ENCODE data around the gene DAND5. TPM values are rescaled to one million over a fixed set of nuclear protein-coding genes. Genes with fewer than 3 reads are reported as not detected.
A peak's percentile ranks its signal among the peaks of the same experiment; 100 is the strongest.

DAND5 gene
- total RNA-seq, 2 experiments from 2014 or later, result not detected

DNA sequence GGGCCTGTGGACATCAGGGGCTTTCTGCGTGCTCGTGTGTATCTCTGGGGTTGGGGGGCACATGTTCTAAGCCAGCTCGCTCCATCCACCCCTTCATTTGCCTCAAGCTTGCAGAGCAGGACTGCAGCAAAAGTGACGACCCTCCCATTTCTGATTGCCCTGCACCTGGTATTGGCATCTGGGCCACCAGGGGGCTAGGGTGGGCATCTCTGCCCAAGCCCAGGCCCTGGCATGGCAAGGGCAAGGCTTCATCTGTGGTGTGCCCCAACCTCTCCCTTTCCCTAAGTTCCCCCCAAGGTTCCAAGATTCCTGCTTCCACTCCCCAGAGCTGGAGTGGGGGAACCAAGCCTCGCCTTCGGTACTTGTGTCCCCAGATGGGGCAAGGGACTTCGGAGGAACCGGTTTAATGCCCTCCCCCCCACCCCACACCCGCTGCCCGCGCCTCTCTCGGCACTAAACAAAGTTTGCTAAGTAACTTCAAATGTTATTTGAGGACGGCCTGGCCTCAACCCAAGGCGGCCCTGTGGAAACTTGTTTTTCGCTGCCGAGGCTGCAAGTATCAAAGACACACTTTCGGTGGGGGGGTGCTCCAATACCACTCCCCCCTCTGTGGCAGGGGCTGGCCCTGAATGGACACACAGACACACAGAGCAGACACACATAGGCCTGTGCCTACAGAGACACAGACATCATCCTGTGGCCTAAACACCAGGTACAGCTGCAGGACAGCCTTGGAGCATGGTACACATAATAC, 38.1 kb downstream of the DAND5 start:
- POLR2A ChIA-PET, result interaction anchor here (0.7 kb wide), 1 partner anchor 92 kb away, joined by 3 read pairs; no protein-coding TSS in a partner anchor
- Mint-ChIP-seq H3K4me3 (no peak overlapping the region), H3K27me3 (peaks cover 25% of the 10 kb centered on the region), H3K9me3 (no peaks in the 10 kb centered on the region), H3K27ac (no peak overlapping the region), H3K4me1 (ENCODE audit: low read depth) (peaks cover 4% of the 10 kb centered on the region), H3K36me3 (ENCODE audit: low read depth) (no peaks in the 10 kb centered on the region)
- no peak for DNase-seq
- TF ChIP-seq, protein P1, sequence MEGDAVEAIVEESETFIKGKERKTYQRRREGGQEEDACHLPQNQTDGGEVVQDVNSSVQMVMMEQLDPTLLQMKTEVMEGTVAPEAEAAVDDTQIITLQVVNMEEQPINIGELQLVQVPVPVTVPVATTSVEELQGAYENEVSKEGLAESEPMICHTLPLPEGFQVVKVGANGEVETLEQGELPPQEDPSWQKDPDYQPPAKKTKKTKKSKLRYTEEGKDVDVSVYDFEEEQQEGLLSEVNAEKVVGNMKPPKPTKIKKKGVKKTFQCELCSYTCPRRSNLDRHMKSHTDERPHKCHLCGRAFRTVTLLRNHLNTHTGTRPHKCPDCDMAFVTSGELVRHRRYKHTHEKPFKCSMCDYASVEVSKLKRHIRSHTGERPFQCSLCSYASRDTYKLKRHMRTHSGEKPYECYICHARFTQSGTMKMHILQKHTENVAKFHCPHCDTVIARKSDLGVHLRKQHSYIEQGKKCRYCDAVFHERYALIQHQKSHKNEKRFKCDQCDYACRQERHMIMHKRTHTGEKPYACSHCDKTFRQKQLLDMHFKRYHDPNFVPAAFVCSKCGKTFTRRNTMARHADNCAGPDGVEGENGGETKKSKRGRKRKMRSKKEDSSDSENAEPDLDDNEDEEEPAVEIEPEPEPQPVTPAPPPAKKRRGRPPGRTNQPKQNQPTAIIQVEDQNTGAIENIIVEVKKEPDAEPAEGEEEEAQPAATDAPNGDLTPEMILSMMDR (IDR thresholded peaks at IDR 0.05), result no peak
- intact Hi-C loops (cut with micrococcal nuclease), result no loop called here
- ATAC-seq, result no peak
- CTCF ChIA-PET, result interaction anchor here (0.7 to 2.3 kb wide), 4 partner anchors 26 to 42 kb away, joined by 3 to 16 read pairs (median 6); no protein-coding TSS in a partner anchor

DNA sequence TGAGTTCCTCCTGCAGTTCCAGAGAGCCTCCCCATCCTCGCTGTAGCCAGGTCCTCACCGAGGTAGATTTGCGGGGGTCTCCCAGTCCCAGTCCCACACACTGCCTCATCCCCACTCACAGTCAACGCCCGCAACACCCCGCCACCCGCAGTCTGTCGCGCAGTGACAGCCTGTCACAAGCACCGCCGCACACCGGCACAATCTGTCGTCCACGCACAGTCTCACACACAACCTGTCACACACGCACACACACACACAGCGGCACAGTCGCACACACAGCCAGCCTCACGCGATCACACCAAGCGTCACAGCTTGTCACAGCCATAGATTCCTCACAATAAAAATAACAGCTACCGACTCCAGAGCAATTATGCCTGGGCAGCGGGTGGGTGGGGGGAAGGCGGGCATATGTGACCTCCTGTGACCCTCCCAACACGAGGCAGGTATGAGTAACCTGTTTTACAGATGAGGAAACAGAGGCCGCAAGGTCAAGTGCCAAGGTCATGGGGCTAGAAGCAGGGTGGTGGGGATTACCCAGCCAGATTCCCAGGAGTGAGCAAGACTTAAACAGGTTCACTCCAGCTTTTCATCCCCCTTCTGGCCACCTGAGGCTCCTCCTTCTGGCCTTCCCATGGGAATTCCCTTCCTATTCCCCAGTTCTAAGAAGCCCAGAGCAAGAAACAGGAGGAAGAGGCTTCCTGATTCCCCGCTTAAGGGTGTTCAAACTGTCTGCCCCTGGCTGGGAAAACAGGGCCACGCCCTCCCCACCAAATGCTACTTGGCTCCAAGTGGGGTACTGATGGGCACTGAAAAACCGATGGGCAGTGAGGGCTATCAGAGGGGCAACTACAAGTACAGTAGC, 39.8 kb downstream of the DAND5 start:
- H3K4me3 Mint-ChIP-seq, result no peak overlapping the region
- ChIA-PET CTCF (interaction anchor here (1.0 to 1.9 kb wide), 2 partner anchors 44 to 52 kb away, joined by 3 to 7 read pairs; no protein-coding TSS in a partner anchor), POLR2A (interaction anchor here (0.5 kb wide), 1 partner anchor 17 kb away, joined by 3 read pairs; no protein-coding TSS in a partner anchor)
- H3K27ac Mint-ChIP-seq, result no peak overlapping the region
- no peaks in the 10 kb centered on the region for H3K9me3 Mint-ChIP-seq
- H3K36me3 Mint-ChIP-seq (ENCODE audit: low read depth), result peaks cover 1% of the 10 kb centered on the region
- no peak for DNase-seq
- TF ChIP-seq, protein P1 (IDR thresholded peaks at IDR 0.05), result no peak
- ATAC-seq, result no peak
- H3K27me3 Mint-ChIP-seq, result peaks cover 38% of the 10 kb centered on the region
- intact Hi-C loops (cut with micrococcal nuclease), result no loop called here
- peaks cover 17% of the 10 kb centered on the region for H3K4me1 Mint-ChIP-seq (ENCODE audit: low read depth)

DNA sequence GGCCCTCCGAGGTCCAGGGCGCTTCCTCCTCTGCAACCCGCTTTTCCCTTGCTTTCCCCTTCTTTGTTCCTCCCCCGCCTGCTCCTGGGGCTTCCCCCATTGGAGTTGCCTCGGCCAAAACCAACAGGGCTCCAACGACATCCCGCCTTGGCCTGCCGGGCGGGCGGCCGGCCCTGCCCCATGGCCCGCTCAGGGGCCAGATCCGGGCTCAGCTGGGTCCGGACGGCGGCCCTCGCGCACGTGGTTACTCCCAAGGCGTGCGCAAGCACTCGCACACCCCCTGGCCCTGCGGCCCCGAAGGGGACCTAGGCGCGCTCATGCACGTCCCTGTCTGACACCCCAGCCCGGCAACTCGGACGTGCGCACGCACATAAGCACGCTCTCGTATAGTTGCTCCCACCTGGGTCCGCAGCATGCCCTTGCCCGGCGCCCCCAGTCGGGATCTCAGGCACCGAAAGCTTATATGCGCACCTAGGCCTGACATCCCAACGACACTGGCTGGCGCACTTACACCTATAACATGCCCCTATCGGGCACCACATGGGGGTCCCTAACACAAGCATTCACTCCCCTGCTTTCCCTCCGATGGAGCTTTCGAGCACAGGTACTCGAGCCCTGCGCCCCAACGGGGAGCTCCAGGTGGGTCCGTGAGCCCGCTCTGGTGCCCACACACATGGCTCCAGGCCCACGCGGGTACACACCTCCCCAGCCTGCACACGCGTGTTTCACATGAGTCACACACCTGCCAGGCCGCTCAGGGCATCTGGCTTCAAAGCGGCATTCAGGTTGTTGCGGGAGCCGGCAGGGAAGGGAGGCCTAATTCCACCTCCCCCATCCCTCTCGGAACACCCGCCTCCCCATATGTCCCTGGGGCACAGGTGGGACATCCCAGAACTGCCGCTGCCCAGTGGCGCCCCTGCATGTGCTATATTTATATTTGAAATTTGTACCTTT, 40.9 kb downstream of the DAND5 start:
- H3K27ac Mint-ChIP-seq, result no peak overlapping the region
- ChIA-PET POLR2A (no interaction called here), CTCF (interaction anchor here (1.7 kb wide), 1 partner anchor 51 kb away, joined by 9 read pairs; no protein-coding TSS in a partner anchor)
- H3K9me3 Mint-ChIP-seq, result no peaks in the 10 kb centered on the region
- peaks cover 19% of the 10 kb centered on the region for H3K4me1 Mint-ChIP-seq (ENCODE audit: low read depth)
- ATAC-seq, result no peak
- H3K27me3 Mint-ChIP-seq, result peaks cover 46% of the 10 kb centered on the region
- TF ChIP-seq, protein P1 (IDR thresholded peaks at IDR 0.05), result no peak
- DNase-seq, result no peak
- H3K36me3 Mint-ChIP-seq (ENCODE audit: low read depth), result peaks cover 1% of the 10 kb centered on the region
- intact Hi-C loops (cut with micrococcal nuclease), result no loop called here
- no peak overlapping the region for H3K4me3 Mint-ChIP-seq

DNA sequence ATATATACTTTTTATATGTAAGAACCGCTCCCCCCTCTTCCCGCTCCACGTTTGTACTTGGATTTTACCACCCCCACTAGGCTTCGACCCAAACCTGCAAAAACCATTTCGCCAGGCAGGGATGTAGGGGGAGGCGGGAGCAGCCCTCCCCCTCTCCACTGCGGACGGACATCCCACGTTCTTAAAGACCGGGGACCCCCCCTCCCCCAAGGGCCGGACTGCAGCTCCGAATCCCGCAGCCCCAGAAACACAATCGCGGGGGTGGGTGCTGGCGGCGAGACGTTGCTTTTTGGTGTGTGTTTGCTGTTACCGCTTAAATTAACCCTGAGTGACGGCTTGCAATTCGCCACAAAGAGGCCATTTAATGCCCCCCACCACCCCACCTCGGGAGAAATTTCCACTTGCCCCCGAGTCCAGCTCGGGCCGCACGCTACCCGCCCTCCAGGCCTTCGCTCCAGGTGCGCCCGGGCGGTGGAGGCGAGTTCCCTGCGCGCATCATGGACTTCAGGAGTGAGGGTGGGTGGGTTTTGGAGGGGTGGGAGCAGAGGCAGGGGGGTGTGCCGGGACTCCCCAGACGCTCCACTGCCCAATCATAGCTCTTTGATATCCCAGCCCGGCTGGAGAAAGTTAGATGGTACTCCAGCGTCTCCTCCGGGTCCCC, 41.7 kb downstream of the DAND5 start:
- intact Hi-C loops (cut with micrococcal nuclease), result no loop called here
- POLR2A ChIA-PET, result no interaction called here
- Mint-ChIP-seq H3K4me3 (no peak overlapping the region), H3K36me3 (ENCODE audit: low read depth) (peaks cover 1% of the 10 kb centered on the region), H3K27ac (no peak overlapping the region), H3K9me3 (no peaks in the 10 kb centered on the region), H3K27me3 (peaks cover 50% of the 10 kb centered on the region), H3K4me1 (ENCODE audit: low read depth) (peaks cover 19% of the 10 kb centered on the region)
- ATAC-seq (no peak), DNase-seq (peak; percentile 29)
- CTCF ChIA-PET, result interaction anchor here (1.7 kb wide), 1 partner anchor 50 kb away, joined by 9 read pairs; no protein-coding TSS in a partner anchor
- TF ChIP-seq, protein P1 (IDR thresholded peaks at IDR 0.05), result no peak

All from activated CD8-positive, alpha-beta T cell treated with anti-CD3 and anti-CD28 coated beads for 36 hours (primary cell).